Measurements from ENCODE around the gene GAS2L2. TPM values are rescaled to one million over a fixed set of nuclear protein-coding genes. Genes with fewer than 3 reads are reported as not detected.

Gene GAS2L2
- total RNA-seq, 2 experiments from 2014 or later: 0.07 TPM; not detected in 1

GRCh38 chr17:35768797-35769196 lies 15.8 kb upstream of the GAS2L2 start:
- Mint-ChIP-seq H3K27me3 (ENCODE audit: low read depth) (no peaks in the 10 kb centered on the region), H3K4me3 (no peak overlapping the region), H3K27ac (no peak overlapping the region), H3K36me3 (ENCODE audit: low read depth) (no peaks in the 10 kb centered on the region), H3K9me3 (no peaks in the 10 kb centered on the region), H3K4me1 (ENCODE audit: low read depth) (peaks cover 8% of the 10 kb centered on the region)
- intact Hi-C loops (cut with micrococcal nuclease): no loop called here
- CTCF ChIA-PET: interaction anchor here (1.3 to 12.5 kb wide), 2 partner anchors 20 to 40 kb away, joined by 7 to 284 read pairs; partner anchors contain the start of gene TAF15
- no peak for DNase-seq

GRCh38 chr17:35766903-35767510 lies 14.0 kb upstream of the GAS2L2 start:
- peak; percentile 55 for DNase-seq
- no peaks in the 10 kb centered on the region for H3K9me3 Mint-ChIP-seq
- peaks cover 8% of the 10 kb centered on the region for H3K4me1 Mint-ChIP-seq (ENCODE audit: low read depth)
- no peaks in the 10 kb centered on the region for H3K36me3 Mint-ChIP-seq (ENCODE audit: low read depth)
- H3K27ac Mint-ChIP-seq: no peak overlapping the region
- H3K4me3 Mint-ChIP-seq: no peak overlapping the region
- CTCF ChIA-PET: interaction anchor here (1.0 to 12.5 kb wide), 6 partner anchors 10 to 82 kb away, joined by 3 to 284 read pairs (median 4); partner anchors contain the start of gene TAF15
- intact Hi-C loops (cut with micrococcal nuclease): no loop called here
- H3K27me3 Mint-ChIP-seq (ENCODE audit: low read depth): no peaks in the 10 kb centered on the region

- no peaks in the 10 kb centered on the region for H3K36me3 Mint-ChIP-seq (ENCODE audit: low read depth)
- no peak overlapping the region for H3K4me3 Mint-ChIP-seq
- no peaks in the 10 kb centered on the region for H3K27me3 Mint-ChIP-seq (ENCODE audit: low read depth)
- H3K4me1 Mint-ChIP-seq (ENCODE audit: low read depth): peaks cover 8% of the 10 kb centered on the region
- H3K9me3 Mint-ChIP-seq: no peaks in the 10 kb centered on the region
- intact Hi-C loops (cut with micrococcal nuclease): no loop called here
- CTCF ChIA-PET: interaction anchor here (1.0 to 12.5 kb wide), 5 partner anchors 11 to 82 kb away, joined by 3 to 284 read pairs (median 3); partner anchors contain the start of gene TAF15
- DNase-seq: no peak
- H3K27ac Mint-ChIP-seq: no peak overlapping the region
These were observed 13.4 kb upstream of the GAS2L2 start for GRCh38 chr17:35766489-35766877.

GRCh38 chr17:35765756-35766488 lies 12.9 kb upstream of the GAS2L2 start:
- intact Hi-C loops (cut with micrococcal nuclease): no loop called here
- H3K27ac Mint-ChIP-seq: no peak overlapping the region
- DNase-seq: no peak
- H3K9me3 Mint-ChIP-seq: no peaks in the 10 kb centered on the region
- H3K36me3 Mint-ChIP-seq (ENCODE audit: low read depth): no peaks in the 10 kb centered on the region
- CTCF ChIA-PET: interaction anchor here (0.6 to 12.5 kb wide), 7 partner anchors 11 to 182 kb away, joined by 3 to 284 read pairs (median 4); partner anchors contain the start of genes MMP28 and TAF15
- H3K27me3 Mint-ChIP-seq (ENCODE audit: low read depth): no peaks in the 10 kb centered on the region
- peaks cover 8% of the 10 kb centered on the region for H3K4me1 Mint-ChIP-seq (ENCODE audit: low read depth)
- H3K4me3 Mint-ChIP-seq: no peak overlapping the region

- Mint-ChIP-seq H3K4me3 (peak overlapping the region; percentile 79), H3K36me3 (ENCODE audit: low read depth) (no peaks in the 10 kb centered on the region), H3K27me3 (ENCODE audit: low read depth) (no peaks in the 10 kb centered on the region), H3K4me1 (ENCODE audit: low read depth) (peaks cover 8% of the 10 kb centered on the region), H3K9me3 (no peaks in the 10 kb centered on the region), H3K27ac (no peak overlapping the region)
- intact Hi-C loops (cut with micrococcal nuclease): no loop called here
- CTCF ChIA-PET: interaction anchor here (0.6 to 12.5 kb wide), 13 partner anchors 16 to 837 kb away, joined by 3 to 284 read pairs (median 6); partner anchors contain the start of genes MMP28 and TAF15
- no peak for DNase-seq
These were observed 12.2 kb upstream of the GAS2L2 start for GRCh38 chr17:35765086-35765710.

GRCh38 chr17:35764123-35764991 lies 11.3 kb upstream of the GAS2L2 start:
- H3K36me3 Mint-ChIP-seq (ENCODE audit: low read depth): no peaks in the 10 kb centered on the region
- no peak overlapping the region for H3K27ac Mint-ChIP-seq
- DNase-seq: peak; percentile 84
- no peaks in the 10 kb centered on the region for H3K27me3 Mint-ChIP-seq (ENCODE audit: low read depth)
- H3K4me1 Mint-ChIP-seq (ENCODE audit: low read depth): peaks cover 8% of the 10 kb centered on the region
- H3K4me3 Mint-ChIP-seq: peak overlapping the region; percentile 79
- H3K9me3 Mint-ChIP-seq: no peaks in the 10 kb centered on the region
- intact Hi-C loops (cut with micrococcal nuclease): loop anchor here (1.0 kb wide), 2 partner anchors 40 to 45 kb away; partner anchors contain the start of gene TAF15
- CTCF ChIA-PET: interaction anchor here (0.5 to 12.5 kb wide), 45 partner anchors 9 to 838 kb away, joined by 3 to 284 read pairs (median 5); partner anchors contain the start of genes GAS2L2, MMP28, RASL10B and SLFN12L

- Mint-ChIP-seq H3K36me3 (ENCODE audit: low read depth) (no peaks in the 10 kb centered on the region), H3K27me3 (ENCODE audit: low read depth) (no peaks in the 10 kb centered on the region), H3K4me1 (ENCODE audit: low read depth) (peaks cover 8% of the 10 kb centered on the region), H3K9me3 (no peaks in the 10 kb centered on the region), H3K4me3 (peak overlapping the region; percentile 79), H3K27ac (no peak overlapping the region)
- intact Hi-C loops (cut with micrococcal nuclease): loop anchor here (1.0 kb wide), 2 partner anchors 41 to 46 kb away; partner anchors contain the start of gene TAF15
- CTCF ChIA-PET: interaction anchor here (0.6 to 12.5 kb wide), 44 partner anchors 10 to 1183 kb away, joined by 3 to 284 read pairs (median 5); partner anchors contain the start of genes GAS2L2, MMP28, RASL10B and SLFN12L
- no peak for DNase-seq
These were observed 10.7 kb upstream of the GAS2L2 start for GRCh38 chr17:35763767-35764122.

- Mint-ChIP-seq H3K4me1 (ENCODE audit: low read depth) (peaks cover 8% of the 10 kb centered on the region), H3K27ac (no peak overlapping the region), H3K36me3 (ENCODE audit: low read depth) (no peaks in the 10 kb centered on the region), H3K27me3 (ENCODE audit: low read depth) (no peaks in the 10 kb centered on the region), H3K9me3 (no peaks in the 10 kb centered on the region), H3K4me3 (no peak overlapping the region)
- no peak for DNase-seq
- CTCF ChIA-PET: interaction anchor here (12.5 kb wide), 1 partner anchor 47 kb away, joined by 284 read pairs; the partner anchor contains the start of gene TAF15
- intact Hi-C loops (cut with micrococcal nuclease): no loop called here
These were observed 8.6 kb upstream of the GAS2L2 start for GRCh38 chr17:35761601-35762000.

- H3K4me3 Mint-ChIP-seq: no peak within 1 kb of the TSS
- no peaks in the 10 kb centered on the region for H3K36me3 Mint-ChIP-seq (ENCODE audit: low read depth)
- no peaks in the 10 kb centered on the region for H3K9me3 Mint-ChIP-seq
- CTCF ChIA-PET: interaction anchor here (0.8 to 12.5 kb wide), 5 partner anchors 11 to 147 kb away, joined by 3 to 284 read pairs (median 3); partner anchors contain the start of gene TAF15
- intact Hi-C loops (cut with micrococcal nuclease): no loop called here
- peaks cover 8% of the 10 kb centered on the region for H3K4me1 Mint-ChIP-seq (ENCODE audit: low read depth)
- no peaks in the 10 kb centered on the region for H3K27me3 Mint-ChIP-seq (ENCODE audit: low read depth)
- no peak for DNase-seq
- H3K27ac Mint-ChIP-seq: no peak within 1 kb of the TSS
These were observed 7.5 kb upstream of the GAS2L2 start, which contains the start of gene C17orf50 for GRCh38 chr17:35760587-35760986. Gene C17orf50, plus strand, starts transcription at chr17:35760887. Its CDS starts 55 bp downstream, at chr17:35760942.

- CTCF ChIA-PET: interaction anchor here (0.8 to 3.3 kb wide), 6 partner anchors 8 to 48 kb away, joined by 3 to 12 read pairs (median 4); no protein-coding TSS in a partner anchor
- Mint-ChIP-seq H3K27me3 (ENCODE audit: low read depth) (no peaks in the 10 kb centered on the region), H3K27ac (no peak overlapping the region), H3K36me3 (ENCODE audit: low read depth) (no peaks in the 10 kb centered on the region), H3K4me3 (no peak overlapping the region), H3K9me3 (no peaks in the 10 kb centered on the region), H3K4me1 (ENCODE audit: low read depth) (no peaks in the 10 kb centered on the region)
- intact Hi-C loops (cut with micrococcal nuclease): no loop called here
- no peak for DNase-seq
These were observed 4.2 kb upstream of the GAS2L2 start for GRCh38 chr17:35757243-35757642.

- no peak for DNase-seq
- Mint-ChIP-seq H3K9me3 (no peaks in the 10 kb centered on the region), H3K4me3 (no peak overlapping the region), H3K36me3 (ENCODE audit: low read depth) (no peaks in the 10 kb centered on the region), H3K4me1 (ENCODE audit: low read depth) (peaks cover 15% of the 10 kb centered on the region), H3K27ac (no peak overlapping the region), H3K27me3 (ENCODE audit: low read depth) (peaks cover 33% of the 10 kb centered on the region)
- intact Hi-C loops (cut with micrococcal nuclease): no loop called here
- CTCF ChIA-PET: interaction anchor here (1.3 kb wide), 1 partner anchor 12 kb away, joined by 3 read pairs; no protein-coding TSS in a partner anchor
These were observed 568 bp downstream of the GAS2L2 start for GRCh38 chr17:35752471-35752870.

Data from activated naive CD4-positive, alpha-beta T cell treated with anti-CD3 and anti-CD28 coated beads for 36 hours (primary cell).